NCI-H510A treated with DMSO at 0.1 percent for 48 hours (cell line): ENCODE data around the gene SETBP1.

Source experiments
- DNase-seq: peaks from one replicate; lab custom pipeline; 2025; lab: John Stamatoyannopoulos, UW

Gene SETBP1

GRCh38 chr18:44901283-44901682 lies 220.6 kb downstream of the SETBP1 start:
- no peak for DNase-seq

GRCh38 chr18:44903327-44903726 lies 222.6 kb downstream of the SETBP1 start:
- DNase-seq, result no peak

GRCh38 chr18:44904768-44905167 lies 224.1 kb downstream of the SETBP1 start:
- no peak for DNase-seq

GRCh38 chr18:44909191-44909719 lies 228.6 kb downstream of the SETBP1 start:
- DNase-seq, result no peak

- no peak for DNase-seq
Measured at GRCh38 chr18:44911260-44911659, 230.6 kb downstream of the SETBP1 start.

GRCh38 chr18:44911773-44912172 lies 231.1 kb downstream of the SETBP1 start:
- DNase-seq, result no peak

GRCh38 chr18:44912740-44913478 lies 232.2 kb downstream of the SETBP1 start:
- DNase-seq, result no peak

- DNase-seq, result no peak
Measured at GRCh38 chr18:44914028-44914427, 233.3 kb downstream of the SETBP1 start.

GRCh38 chr18:44915213-44915612 lies 234.5 kb downstream of the SETBP1 start:
- DNase-seq, result no peak

GRCh38 chr18:44915661-44916060 lies 235.0 kb downstream of the SETBP1 start:
- DNase-seq, result no peak

- DNase-seq, result no peak
Measured at GRCh38 chr18:44916429-44917207, 235.9 kb downstream of the SETBP1 start.

- DNase-seq, result no peak
Measured at GRCh38 chr18:44917216-44918141, 236.8 kb downstream of the SETBP1 start.

- no peak for DNase-seq
Measured at GRCh38 chr18:44918142-44918476, 237.4 kb downstream of the SETBP1 start.

GRCh38 chr18:44920441-44920840 lies 239.8 kb downstream of the SETBP1 start:
- DNase-seq, result no peak

GRCh38 chr18:44921974-44922373 lies 241.3 kb downstream of the SETBP1 start:
- DNase-seq, result no peak

- DNase-seq, result no peak
Measured at GRCh38 chr18:44922968-44923367, 242.3 kb downstream of the SETBP1 start.

- no peak for DNase-seq
Measured at GRCh38 chr18:44924785-44925499, 244.3 kb downstream of the SETBP1 start.

- no peak for DNase-seq
Measured at GRCh38 chr18:44927127-44927849, 246.6 kb downstream of the SETBP1 start.

- DNase-seq, result no peak
Measured at GRCh38 chr18:44934901-44935300, 254.2 kb downstream of the SETBP1 start.

- no peak for DNase-seq
Measured at GRCh38 chr18:44935455-44935854, 254.8 kb downstream of the SETBP1 start.

GRCh38 chr18:44936485-44936884 lies 255.8 kb downstream of the SETBP1 start:
- DNase-seq, result no peak
